HG02571 (cell line): ENCODE results near the gene CTNND2.
"Not testable (repeated sequence)": the region's sequence is repeated elsewhere in the genome, so short reads cannot be mapped to it uniquely, and the experiment has no call there.

Experiments
- ATAC-seq: cut with Tn5 transposase; IDR thresholded peaks from one replicate; pipeline ENCODE4 v1.9.1; 2021; ENCODE audit warnings: mild to moderate bottlenecking, moderate library complexity; ENCODE audit not compliant: unreplicated experiment

The CTNND2 gene

DNA sequence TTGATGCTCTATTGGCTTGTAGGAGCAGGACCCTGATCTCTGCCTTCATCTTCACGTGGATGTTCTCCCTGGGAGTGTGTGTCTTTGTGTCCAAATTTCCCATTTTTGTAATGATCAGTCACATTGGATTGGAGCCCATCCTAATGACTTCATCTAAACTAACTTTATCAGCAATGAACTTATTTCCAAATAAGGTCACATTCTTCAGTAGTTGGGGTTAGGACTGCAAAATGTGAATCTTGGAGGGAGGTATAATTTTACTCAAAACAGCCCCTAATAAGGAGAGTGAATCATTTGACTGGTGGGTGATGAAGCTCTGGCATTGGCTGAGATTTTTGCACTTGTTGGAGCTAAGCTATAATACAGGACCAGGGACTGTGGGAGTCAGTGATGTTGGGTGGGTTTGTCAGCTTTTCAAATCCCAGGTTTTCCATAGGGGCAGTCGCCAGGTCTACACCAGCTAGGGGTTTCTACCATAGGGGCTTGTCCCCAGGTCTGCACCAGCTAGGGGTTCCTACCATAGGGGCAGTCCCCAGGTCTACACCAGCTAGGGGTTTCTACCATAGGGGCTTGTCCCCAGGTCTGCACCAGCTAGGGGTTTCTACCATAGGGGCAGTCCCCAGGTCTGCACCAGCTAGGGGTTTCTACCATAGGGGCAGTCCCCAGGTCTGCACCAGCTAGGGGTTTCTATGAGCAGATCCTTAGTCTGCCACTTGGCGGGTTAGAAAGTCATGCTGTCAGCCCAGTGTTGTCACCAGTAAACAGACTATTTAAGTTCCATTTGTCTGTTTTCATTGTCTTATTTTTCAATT is 760.6 kb downstream of the CTNND2 start:
- ATAC-seq, result peak; percentile 56

DNA sequence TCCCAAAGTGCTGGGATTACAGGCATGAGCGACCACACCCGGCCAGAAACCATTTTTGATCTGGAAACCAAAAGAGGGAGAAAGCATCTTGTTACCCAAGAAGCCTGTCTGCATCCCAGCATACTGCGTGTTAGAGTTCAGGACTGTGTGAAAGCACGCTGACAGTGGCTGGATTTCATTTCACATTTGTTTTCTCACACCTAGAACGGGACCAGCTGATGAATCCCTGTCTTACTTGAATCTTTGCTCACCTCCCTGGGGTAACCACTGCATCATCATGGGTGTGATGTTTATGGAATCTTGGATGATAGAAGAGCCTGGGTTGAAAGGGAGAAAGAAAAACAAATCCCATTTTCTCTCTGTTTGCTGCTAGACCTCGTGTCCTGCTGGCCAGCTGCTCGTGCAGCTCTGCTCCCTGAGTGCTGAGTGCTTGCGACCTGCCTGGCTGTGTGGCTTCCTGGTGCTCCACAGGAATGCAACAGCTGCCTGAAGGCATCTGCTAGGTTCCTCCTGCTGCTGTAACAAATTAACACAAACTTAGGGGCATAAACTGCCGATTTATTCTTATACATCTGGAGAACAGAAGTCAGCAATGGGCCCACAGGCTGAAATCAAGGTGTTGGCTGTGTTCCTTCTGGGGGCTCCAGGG is 764.9 kb downstream of the CTNND2 start:
- no peak for ATAC-seq

DNA sequence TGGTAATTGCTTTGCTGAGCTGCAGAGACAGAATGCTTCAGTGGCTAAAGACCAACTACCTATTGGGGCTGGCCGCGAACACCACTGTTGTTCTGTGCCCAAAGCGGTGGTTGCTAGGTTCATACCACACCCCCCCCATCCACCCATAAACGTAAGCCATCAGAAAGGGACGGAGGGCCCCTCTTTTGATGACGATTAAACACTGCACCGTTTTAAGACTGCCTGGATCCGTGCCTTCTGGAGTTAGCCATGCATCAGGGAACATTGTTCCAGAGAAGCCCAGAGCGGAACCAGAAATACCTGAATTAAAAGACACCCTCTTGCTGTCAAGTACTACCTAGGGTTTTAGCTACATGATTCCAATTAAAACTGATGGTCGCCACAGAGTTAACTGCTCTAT is 774.1 kb downstream of the CTNND2 start:
- no peak for ATAC-seq

DNA sequence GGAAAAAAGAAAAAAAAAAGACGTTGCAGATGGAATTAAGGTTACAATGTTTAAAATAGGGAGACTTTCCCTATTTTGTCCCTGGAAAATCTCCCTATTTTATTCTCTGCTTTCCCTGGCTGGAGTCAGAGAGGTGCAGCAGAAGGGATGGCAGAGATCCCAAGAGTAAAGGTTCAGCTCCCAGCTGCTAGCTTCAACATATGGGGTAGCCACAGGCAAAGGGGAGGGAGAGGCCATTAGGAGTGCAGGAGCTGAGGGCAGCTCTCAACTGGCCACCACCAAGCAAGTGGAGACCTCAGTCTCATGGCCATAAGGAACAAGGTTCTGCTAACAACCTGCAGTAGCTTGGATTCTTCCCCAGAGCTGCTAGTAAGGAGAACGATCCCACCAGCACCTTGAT is 776.2 kb downstream of the CTNND2 start:
- no peak for ATAC-seq

DNA sequence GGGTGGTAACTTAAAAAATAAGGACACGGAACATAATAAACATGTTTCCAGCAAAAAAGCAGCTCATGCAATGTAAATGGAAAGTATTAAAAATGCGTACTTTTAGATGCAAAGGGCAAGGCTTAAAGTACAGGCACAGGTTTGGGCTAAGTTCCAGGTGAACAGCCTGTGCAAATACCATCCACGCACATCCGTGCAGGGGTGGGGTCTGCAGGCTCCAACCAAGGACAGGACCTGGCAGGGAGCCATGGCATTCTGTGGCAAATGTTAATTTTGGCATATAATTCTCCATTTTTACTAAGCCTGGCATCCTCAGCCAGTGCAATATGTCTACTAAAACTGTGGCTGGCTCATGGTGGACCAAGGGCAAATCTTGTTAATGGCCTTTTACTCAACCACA is 777.4 kb downstream of the CTNND2 start:
- ATAC-seq, result no peak

DNA sequence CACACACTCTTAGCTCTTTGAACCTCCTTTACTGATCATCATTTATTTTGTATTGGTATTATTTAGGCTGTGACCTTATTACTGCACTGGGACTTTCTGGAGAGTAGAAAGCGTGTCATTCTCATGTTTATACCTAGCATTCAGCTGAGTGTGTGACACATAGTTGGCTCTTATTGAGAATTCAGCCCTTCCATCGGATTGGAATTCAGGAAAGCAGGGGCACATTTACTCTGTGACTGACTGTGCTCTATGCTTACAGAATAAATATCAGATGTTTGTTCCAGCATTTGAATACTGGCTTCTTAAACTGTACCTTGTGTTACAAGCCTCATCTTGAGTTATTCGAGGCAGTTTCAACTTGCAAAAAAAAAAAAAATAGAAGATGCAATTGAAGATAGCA is 782.4 kb downstream of the CTNND2 start:
- ATAC-seq, result no peak

DNA sequence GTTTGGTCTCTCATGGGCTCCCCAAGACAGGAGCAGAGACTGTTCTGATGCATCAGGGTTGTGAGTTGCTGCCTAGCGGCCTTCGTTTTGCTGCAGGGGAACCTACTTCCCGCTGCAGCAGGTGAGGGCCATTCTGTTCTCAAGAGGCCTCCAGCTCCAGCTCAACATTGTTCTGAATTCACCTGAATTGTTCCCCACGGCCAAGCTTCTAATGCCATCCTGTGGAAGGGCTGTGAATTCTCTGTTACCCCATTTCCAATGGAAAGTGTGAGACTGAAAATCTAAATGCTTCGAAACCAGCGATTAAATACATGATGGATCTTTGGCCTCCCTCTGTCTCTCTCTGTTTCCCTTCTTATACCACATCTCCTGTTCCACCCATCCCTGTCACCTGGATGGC is 794.1 kb downstream of the CTNND2 start:
- no peak for ATAC-seq

DNA sequence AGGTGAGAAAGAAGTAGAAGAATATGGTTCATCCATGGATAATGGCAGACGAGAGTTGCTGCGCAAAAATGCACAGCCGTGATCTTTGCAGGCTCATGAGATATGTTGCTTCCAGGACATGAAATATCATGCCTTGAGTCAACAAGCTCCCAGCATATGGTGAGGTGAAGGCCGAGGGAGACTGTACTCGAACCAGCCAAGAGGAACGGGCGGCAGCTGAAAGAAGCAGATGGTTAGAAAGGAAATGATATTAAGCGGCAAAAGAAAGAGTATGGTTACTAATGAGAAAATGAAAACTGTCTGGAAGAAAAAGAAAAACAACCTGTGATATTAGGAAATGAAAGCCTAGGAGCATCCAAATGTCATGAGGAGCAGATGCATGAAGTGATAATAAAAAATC is 798.5 kb downstream of the CTNND2 start:
- no peak for ATAC-seq

DNA sequence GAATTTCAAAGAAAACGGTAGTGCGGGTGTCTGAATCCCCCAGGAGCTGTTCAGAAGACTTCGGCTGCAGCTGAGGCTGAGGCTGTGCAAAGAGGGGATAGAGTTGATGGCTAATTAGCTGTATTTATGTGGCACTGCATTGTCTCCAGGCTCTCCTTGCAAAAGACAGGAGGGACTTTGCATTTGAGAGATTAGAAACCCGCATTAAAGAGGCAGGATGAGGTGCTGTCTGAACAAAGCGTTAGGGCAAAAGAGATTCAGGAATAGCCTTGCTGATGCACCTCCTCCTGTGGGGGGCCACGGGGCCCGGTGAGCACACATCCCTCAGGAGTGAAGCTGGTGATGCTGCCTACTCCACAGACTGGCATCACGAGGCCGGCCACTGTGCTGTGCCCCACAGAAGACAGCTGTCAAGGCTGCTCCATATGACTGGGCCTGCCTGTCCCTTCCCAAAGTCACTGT is 799.6 kb downstream of the CTNND2 start:
- ATAC-seq, result no peak

DNA sequence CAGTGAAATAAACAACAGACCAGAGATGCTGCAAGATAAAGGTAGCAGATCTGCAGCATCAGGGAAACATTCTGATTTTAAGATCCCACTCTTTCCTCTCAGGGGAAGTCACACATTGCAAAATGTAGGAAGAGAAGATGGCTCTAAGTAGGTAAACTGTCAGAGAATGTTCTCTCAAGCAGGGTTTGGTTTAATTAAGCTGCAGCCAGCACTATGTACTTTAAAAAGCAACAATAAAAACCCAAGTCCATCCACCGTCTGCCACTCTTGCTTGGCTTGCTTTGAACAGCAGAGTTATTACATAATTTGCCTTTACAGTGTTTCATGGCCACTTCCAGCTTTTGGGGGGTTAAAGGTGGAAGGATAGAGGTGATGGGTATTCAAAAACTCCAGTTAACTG is 800.0 kb downstream of the CTNND2 start:
- no peak for ATAC-seq

DNA sequence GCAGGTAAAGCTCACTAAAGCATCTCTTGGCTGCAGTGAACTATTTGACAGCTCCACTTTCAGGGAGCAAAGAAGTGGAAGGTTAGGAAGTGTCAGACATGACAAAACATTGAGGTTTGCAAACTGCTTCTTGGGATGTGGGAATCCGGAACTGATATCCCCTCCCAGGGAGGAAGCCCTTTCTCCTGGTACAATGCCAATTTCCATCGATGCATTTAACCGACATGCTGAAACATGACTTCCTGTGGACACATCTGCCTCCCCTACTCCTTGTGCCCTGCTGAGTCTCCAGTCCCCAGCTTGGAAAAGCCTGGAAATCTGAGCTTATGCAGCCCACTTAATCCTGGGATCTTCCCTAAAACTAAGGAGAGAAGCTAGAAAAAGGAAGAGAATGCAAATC is 820.1 kb downstream of the CTNND2 start:
- no peak for ATAC-seq

DNA sequence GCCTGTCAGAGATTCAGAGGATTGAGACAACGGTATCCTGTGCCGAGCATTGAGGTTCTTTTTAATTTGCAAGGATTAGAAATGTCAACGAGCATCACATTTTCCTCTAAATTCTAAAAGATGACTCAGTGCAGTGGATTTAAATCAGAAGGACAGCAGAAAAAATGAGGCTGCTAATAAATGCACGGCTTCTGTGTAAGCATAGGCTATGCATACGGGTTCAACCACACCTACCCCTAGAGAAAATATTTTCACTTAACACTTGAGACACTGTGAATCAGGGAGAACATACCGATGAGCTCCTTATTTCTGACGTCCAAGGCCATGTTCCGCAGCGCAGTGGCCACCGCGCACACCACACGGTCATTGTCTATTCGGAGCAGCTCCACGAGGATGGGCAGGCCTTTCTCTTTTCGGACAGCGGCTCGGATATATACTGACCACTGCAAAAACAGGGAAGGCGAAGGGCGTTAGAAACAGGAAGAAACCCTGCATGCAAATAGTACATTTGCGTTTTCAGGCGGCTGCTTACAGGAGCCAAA is 821.8 kb downstream of the CTNND2 start:
- ATAC-seq, result no peak

DNA sequence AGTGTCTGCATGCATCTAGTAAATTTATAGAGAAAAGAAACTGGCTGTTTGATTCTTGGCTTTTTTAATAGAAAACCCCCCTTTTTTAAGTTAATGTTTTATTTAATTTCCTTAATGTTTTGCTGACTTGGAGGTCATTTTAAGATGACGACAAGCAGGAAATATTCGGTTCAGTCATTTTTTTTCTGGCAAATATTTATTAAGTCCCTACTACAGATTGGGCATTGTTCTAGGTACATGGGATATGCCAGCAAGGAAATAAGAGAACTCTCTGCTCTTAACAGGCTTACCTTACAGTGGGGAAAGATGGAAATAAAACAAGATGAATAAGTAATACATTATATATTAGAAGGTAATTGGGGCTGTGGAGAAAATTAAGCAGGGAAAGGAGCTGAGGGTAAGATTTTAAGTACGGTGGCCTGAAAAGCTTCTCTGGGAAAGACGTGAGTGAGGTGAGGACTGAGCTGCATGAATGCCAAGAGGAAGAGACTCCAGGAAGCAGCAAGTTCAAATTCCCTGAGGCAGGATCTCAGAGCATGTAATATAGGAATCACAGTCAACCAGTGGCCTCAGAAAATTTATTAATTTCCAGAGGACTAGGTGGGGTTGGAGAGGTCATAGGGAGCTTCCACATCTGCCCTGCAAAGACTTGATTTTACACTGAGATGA is 827.2 kb downstream of the CTNND2 start:
- ATAC-seq, result no peak

DNA sequence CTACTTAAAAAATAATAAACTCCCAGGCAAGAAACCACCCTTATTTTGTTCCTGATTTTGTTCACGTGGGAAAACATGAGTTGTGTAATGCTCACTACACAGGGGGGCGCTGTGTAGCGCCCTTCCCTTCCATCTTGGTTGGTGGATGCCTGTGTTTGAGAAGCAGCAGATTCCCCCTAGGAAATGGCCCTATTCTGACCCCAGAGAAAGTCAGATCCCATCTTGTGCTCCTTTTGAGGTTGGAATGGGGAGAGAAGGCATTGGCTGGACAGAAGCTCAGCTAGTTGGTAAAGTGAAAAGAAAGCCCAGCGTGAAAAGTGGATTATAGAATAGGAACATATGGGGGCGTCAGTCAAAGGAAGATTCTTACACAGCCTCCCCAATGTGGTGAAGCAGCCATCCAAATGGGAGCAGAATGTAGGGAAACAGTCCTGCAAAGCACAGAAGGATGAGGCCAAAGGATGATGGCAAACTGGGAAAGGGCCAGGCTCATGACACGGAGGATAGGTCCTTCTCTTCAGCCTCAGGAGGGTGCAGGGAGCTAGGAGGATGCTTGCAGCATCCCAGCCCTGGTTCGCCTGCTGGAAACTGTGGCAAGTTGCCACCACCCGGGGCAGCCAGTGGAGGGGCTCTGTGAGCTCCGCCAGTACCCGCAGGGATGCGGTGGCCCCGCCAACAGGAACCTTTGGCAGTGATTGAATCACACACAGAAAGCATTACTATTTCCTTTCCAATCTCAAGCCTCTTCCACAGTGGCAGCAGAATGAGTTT is 829.0 kb downstream of the CTNND2 start:
- ATAC-seq, result no peak

DNA sequence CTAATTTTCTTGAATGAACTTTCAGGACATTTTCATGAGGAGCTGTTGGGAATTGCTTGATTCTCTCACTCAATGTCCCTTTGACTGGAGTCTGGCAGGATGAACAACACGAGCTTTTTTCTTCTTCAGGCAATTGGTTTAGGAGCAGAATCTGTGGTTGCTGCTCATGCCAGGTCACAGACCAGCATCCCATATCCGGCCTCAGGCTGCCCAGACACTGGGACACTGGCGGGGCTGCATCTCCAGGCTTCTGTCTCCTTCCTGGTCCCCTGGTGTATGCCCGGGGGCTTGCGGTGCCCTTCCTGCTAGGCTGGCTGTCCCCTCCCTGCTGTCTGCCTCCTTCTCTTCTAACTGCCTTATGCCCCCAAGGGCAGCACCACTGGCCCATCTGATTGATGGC is 831.7 kb downstream of the CTNND2 start:
- ATAC-seq, result no peak

DNA sequence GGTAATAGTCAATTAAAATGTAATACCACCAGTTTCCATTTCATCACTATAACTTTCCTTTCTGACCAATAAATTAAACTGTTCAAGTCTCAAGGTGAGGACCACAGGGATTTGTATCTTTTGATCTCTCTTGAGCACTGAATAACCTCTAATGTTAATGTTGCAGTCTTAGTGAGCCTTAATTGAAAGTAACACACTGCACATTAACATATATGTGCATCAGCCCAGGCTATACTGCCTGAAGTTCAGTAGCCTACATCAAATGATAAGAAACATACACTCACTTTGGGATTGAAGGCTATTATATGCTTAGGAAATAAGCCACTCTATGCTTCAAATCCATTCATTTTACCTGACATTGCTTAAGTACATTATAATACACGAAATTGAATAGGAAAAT is 832.2 kb downstream of the CTNND2 start:
- ATAC-seq, result no peak

DNA sequence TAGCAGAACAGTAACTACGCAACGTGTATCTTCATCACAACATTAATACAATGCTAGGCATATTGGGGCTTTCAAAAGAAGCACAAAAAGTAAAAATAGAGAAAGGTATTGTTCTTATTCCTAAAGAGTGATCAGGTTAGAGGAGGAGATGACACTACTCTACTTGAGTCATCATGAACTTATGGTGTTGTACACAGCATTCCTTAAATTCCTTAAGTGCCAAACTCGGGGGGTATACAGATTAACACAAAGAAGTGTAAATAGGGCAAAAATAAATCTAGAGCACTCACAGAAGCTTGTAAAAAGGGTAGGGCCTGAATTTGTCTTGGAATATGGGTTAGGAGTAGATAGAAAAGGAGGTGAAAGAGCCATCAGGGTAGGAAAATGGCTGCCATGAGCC is 835.2 kb downstream of the CTNND2 start:
- no peak for ATAC-seq

DNA sequence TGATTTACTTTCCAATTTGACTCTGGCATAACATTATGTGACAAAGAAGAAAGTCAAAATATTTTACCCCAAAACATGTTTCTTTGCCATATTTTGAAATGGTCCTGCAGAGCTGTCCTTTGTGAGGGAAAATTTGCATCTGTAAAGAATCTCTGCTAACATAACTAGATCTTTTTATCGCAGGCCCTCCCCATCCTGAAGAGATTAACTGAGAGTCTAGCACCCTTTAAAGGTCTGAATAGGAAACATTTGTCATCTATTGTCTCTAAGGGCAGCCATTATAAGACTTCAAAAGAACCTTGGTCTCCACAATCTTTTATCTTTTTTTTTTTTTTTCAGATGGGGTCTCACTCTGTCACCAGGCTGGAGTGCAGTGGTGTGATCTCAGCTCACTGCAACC is 838.5 kb downstream of the CTNND2 start:
- ATAC-seq, result not testable (repeated sequence)

DNA sequence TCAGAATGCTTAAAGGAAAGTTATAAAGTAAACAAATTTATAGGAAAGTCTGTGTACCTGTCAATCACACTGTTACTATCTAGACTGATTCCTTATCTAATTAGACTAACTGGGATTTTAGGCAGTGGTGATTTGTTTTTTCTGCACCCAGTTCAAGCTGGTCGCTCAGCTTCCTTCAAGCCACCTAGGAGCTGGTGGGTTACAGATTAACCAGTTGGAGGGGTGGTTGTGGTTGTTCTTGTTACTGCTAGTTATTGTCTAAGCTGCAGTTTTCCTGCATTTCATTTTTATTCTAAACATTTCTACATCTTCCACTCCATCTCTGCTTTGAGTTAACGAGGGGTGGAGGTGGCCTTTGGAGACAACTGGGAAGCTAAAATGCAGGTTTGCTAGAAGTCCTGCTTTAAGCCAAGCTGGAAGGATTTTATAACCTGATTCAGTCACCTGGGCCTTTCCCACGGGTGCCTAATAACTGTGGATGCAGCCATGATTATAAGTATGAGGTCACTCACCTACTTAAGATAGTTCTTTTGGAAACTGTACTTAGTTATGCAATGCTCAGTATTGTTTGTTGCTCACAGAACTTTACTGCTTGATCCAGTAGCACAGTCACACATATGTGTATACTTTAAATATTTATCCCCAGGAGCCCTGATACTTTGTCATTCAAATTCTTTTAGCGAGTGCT is 839.3 kb downstream of the CTNND2 start:
- ATAC-seq, result no peak

DNA sequence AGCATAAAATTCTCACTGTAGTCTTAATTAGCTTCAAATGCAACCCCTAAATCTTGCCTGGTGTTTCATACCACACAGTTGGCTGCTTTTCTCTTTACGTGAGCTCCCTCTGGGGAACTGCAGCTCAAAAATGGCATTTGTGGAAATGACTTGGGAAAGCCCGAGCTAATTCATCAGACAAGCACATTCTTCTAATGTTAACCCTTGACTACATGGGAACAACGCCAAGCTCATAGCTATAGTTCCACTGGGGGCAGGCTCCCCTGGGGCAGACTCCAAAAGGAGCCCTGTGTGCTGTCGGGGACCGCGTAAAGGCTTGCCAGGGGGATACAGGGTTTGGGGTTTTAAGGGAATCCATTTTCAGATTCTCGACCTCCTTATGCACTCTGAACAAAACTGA is 841.8 kb downstream of the CTNND2 start:
- ATAC-seq, result no peak
